ENCODE data around the gene ZNF549.
A peak's percentile ranks its signal among the peaks of the same experiment; 100 is the strongest.

ZNF549 gene

GRCh38 chr19:57570707-57571106, 43.6 kb downstream of the ZNF549 start:
- DNase-seq, result no peak

GRCh38 chr19:57572415-57572947, 45.3 kb downstream of the ZNF549 start:
- no peak for DNase-seq

GRCh38 chr19:57576661-57577060, 49.5 kb downstream of the ZNF549 start:
- no peak for DNase-seq

GRCh38 chr19:57578487-57579205, 51.5 kb downstream of the ZNF549 start, which contains the start of gene ZNF416:
Gene ZNF416 (minus strand): TSS chr19:57578911. CDS start chr19:57578704, 207 bp downstream.
- peak; percentile 97 to 98 for DNase-seq

- no peak for DNase-seq
These were observed 56.0 kb downstream of the ZNF549 start for GRCh38 chr19:57583104-57583520.

- DNase-seq, result no peak
These were observed 56.6 kb downstream of the ZNF549 start, which contains the start of gene ZIK1 for GRCh38 chr19:57583521-57584416. Gene ZIK1 (plus strand): TSS chr19:57584145. CDS start chr19:57584357, 212 bp downstream.

GRCh38 chr19:57587529-57587928, 60.4 kb downstream of the ZNF549 start:
- no peak for DNase-seq

GRCh38 chr19:57599377-57599760, 72.2 kb downstream of the ZNF549 start:
- DNase-seq, result no peak

GRCh38 chr19:57599761-57600383, 72.7 kb downstream of the ZNF549 start, which contains the start of gene ZNF530:
Gene ZNF530 (plus strand): TSS chr19:57599885. CDS start chr19:57604346, 4,461 bp downstream.
- DNase-seq, result peak; percentile 81 to 82

- no peak for DNase-seq
These were observed 79.8 kb downstream of the ZNF549 start for GRCh38 chr19:57606931-57607330.

Data from AML-193 (cell line).